Lung (tissue), 12 donors: Measurements from ENCODE around the gene FGA. TPM values are rescaled to one million over a fixed set of nuclear protein-coding genes. Genes with fewer than 3 reads are reported as not detected.
A peak's percentile ranks its signal among the peaks of the same experiment; 100 is the strongest.

ENCODE experiments used
- ATAC-seq: fragments of 200-7000 bp; cut with Tn5 transposase; one replicate; pipeline ENCODE4 v1.9.1; 2020; ENCODE audit warnings: moderate number of reproducible peaks; ENCODE audit not compliant: insufficient read depth, low FRiP score
- DNase-seq, 3 donors: peaks; one replicate each; pipeline ENCODE4 v3.0.0-alpha.2; 2013 to 2017
- H3K27ac ChIP-seq, 2 donors: one replicate each; pipeline ENCODE4 v1.5.1; 2013; ENCODE audit warnings: mild to moderate bottlenecking in 2 of 2, moderate library complexity in 2 of 2, control low read depth in 1 of 2, inconsistent platforms in 1 of 2, low read depth in 1 of 2, low read length in 1 of 2
- H3K27me3 ChIP-seq, 3 donors: one replicate each; pipeline ENCODE4 v1.5.1; 2013; ENCODE audit warnings: low read length in 2 of 3; ENCODE audit not compliant: control insufficient read depth in 3 of 3, insufficient read depth in 3 of 3
- H3K36me3 ChIP-seq, 4 donors: one replicate each; pipeline ENCODE4 v1.5.1; 2013; ENCODE audit warnings: low read length in 4 of 4, mild to moderate bottlenecking in 1 of 4, moderate library complexity in 1 of 4; ENCODE audit not compliant: control insufficient read depth in 4 of 4, insufficient read depth in 4 of 4
- H3K4me1 ChIP-seq, 5 donors: one replicate each; pipeline ENCODE4 v1.5.1; 2013; ENCODE audit warnings: low read length in 5 of 5, mild to moderate bottlenecking in 2 of 5, moderate library complexity in 1 of 5; ENCODE audit not compliant: control insufficient read depth in 5 of 5, insufficient read depth in 5 of 5
- H3K4me3 ChIP-seq: one replicate; pipeline ENCODE4 v1.5.1; 2013; ENCODE audit warnings: mild to moderate bottlenecking, control low read depth, moderate library complexity
- H3K9ac ChIP-seq, 2 donors: one replicate each; pipeline ENCODE4 v1.5.1; 2013; ENCODE audit warnings: low read length in 2 of 2, control low read depth in 1 of 2; ENCODE audit not compliant: insufficient read depth in 1 of 2
- H3K9me3 ChIP-seq, 4 donors: one replicate each; pipeline ENCODE4 v1.5.1; 2013; ENCODE audit warnings: low read length in 3 of 4, mild to moderate bottlenecking in 1 of 4, moderate library complexity in 1 of 4; ENCODE audit not compliant: control insufficient read depth in 4 of 4, insufficient read depth in 3 of 4
- CTCF ChIP-seq: IDR thresholded peaks from 2 replicates; pipeline ENCODE4 v1.5.1; 2012; ENCODE audit warnings: mild to moderate bottlenecking; ENCODE audit errors: control extremely low read depth, extremely low read depth
- WGBS, 2 donors: extraction: QIAGEN DNeasy Blood & Tissue Kit; methylation state at CpG; one replicate each; pipeline ENCODE4 v1.1.7; 2013; 5-methylcytosine and 5-hydroxymethylcytosine counted together
- polyA plus RNA-seq, 2 donors: library from polyadenylated mRNA; stranded (reverse); fragments of 200-250 nt; gene quantifications; one replicate each; pipeline ENCODE4 v1.2.1, GENCODE V29; 2013
- total RNA-seq, 2 donors: library from RNA; depleted of rRNA in 1 of 2; stranded (reverse); fragments of >200 nt in 1 of 2; gene quantifications; one replicate each; pipeline ENCODE4 v1.2.1, GENCODE V29; 2014 to 2021
- donor health status: control.
- donor health status: control.
- donor health status: Bipolar disorder and iron deficiency.
- donor health status: healthy.
- donor health status: DM: yes; HTN: yes; CAD: no.

The FGA gene
- total and polyA plus RNA-seq, 4 donors = 1.4 to 56.1 (median 15.2) TPM

GRCh38 chr4:154609532-154609931, 19.0 kb upstream of the FGA start:
- Histone ChIP-seq H3K9me3 (no peaks in the 10 kb centered on the region), H3K27ac (no peak overlapping the region), H3K27me3 (peaks cover 0 to 6% (median 0%) of the 10 kb centered on the region in 3 donors), H3K9ac (no peak overlapping the region), H3K36me3 (no peaks in the 10 kb centered on the region), H3K4me3 (no peak overlapping the region), H3K4me1 (no peaks in the 10 kb centered on the region)
- ATAC-seq (no peak), DNase-seq (no peak)
- 87 to 89% methylated on average over 4 of the region's 4 CpGs for WGBS, 2 donors
- TF ChIP-seq CTCF = no peak

- TF ChIP-seq CTCF = no peak
- Histone ChIP-seq H3K9ac (no peak overlapping the region), H3K36me3 (no peaks in the 10 kb centered on the region), H3K27ac (no peak overlapping the region), H3K4me1 (no peaks in the 10 kb centered on the region), H3K4me3 (no peak overlapping the region), H3K27me3 (peaks cover 0 to 6% (median 0%) of the 10 kb centered on the region in 3 donors), H3K9me3 (no peaks in the 10 kb centered on the region)
- 91 to 95% methylated on average over 3 of the region's 3 CpGs for WGBS, 2 donors
- no peak for DNase-seq
- no peak for ATAC-seq
Observed at GRCh38 chr4:154608361-154609252, 18.1 kb upstream of the FGA start.

GRCh38 chr4:154606728-154607723, 16.5 kb upstream of the FGA start:
- Histone ChIP-seq H3K9ac (no peak overlapping the region), H3K27ac (no peak overlapping the region), H3K27me3 (peaks cover 0 to 3% (median 0%) of the 10 kb centered on the region in 3 donors), H3K4me3 (no peak overlapping the region), H3K36me3 (no peaks in the 10 kb centered on the region), H3K9me3 (no peaks in the 10 kb centered on the region), H3K4me1 (no peaks in the 10 kb centered on the region)
- DNase-seq (no peak), ATAC-seq (peak; percentile 9)
- 92 to 94% methylated on average over 6 of the region's 6 CpGs for WGBS, 2 donors
- TF ChIP-seq CTCF = no peak
